Stimulated activated naive B cell treated with anti-CD40 and anti-IgM and Interleukin-4, amounts not matched to agents 10 μg/mL and 1 μg/mL and 100 μg/mL, for 72 hours (primary cell): ENCODE measurements around the gene PNPT1.
"Not testable (repeated sequence)": the region's sequence is repeated elsewhere in the genome, so short reads cannot be mapped to it uniquely, and the experiment has no call there.

ENCODE experiments used
- ATAC-seq, 2 donors: fragments of 150-1000 bp; cut with Tn5 transposase; replicated peaks; 2 replicates each; pipeline ENCODE4 v1.10.0; 2021; ENCODE audit warnings: moderate library complexity in 1 of 2
- DNase-seq: peaks from one replicate; pipeline ENCODE4 v3.0.0; 2021
- H3K27ac Mint-ChIP-seq: one replicate; pipeline ENCODE4 v1.8.0; 2022; ENCODE audit warnings: mild to moderate bottlenecking, mixed read lengths
- H3K27me3 Mint-ChIP-seq, 2 donors: one replicate each; pipeline ENCODE4 v1.8.0; 2022; ENCODE audit warnings: mixed read lengths in 2 of 2
- H3K36me3 Mint-ChIP-seq, 2 donors: one replicate each; pipeline ENCODE4 v1.8.0; 2022; ENCODE audit warnings: mixed read lengths in 2 of 2, mild to moderate bottlenecking in 1 of 2
- H3K4me1 Mint-ChIP-seq, 2 donors: one replicate each; pipeline ENCODE4 v1.8.0; 2022; ENCODE audit warnings: mixed read lengths in 2 of 2, mild to moderate bottlenecking in 1 of 2
- H3K4me3 Mint-ChIP-seq, 2 donors: one replicate each; pipeline ENCODE4 v1.8.0; 2022; ENCODE audit warnings: mild to moderate bottlenecking in 2 of 2, mixed read lengths in 2 of 2, moderate library complexity in 1 of 2
- H3K9me3 Mint-ChIP-seq, 2 donors: one replicate each; pipeline ENCODE4 v1.8.0; 2022; ENCODE audit warnings: mixed read lengths in 2 of 2, mild to moderate bottlenecking in 1 of 2

The PNPT1 gene

GRCh38 chr2:55598056-55598795, 95.4 kb downstream of the PNPT1 start:
- no peak overlapping the region for H3K4me3 Mint-ChIP-seq
- DNase-seq (no peak), ATAC-seq (no peak)
- H3K27ac Mint-ChIP-seq: no peak overlapping the region
- peaks cover 27 to 47% of the 10 kb centered on the region in 2 donors for H3K36me3 Mint-ChIP-seq
- H3K9me3 Mint-ChIP-seq: no peaks in the 10 kb centered on the region
- no peaks in the 10 kb centered on the region for H3K27me3 Mint-ChIP-seq
- peaks cover 6 to 13% of the 10 kb centered on the region in 2 donors for H3K4me1 Mint-ChIP-seq

- H3K4me3 Mint-ChIP-seq, DNase-seq, H3K27me3 Mint-ChIP-seq, ATAC-seq, H3K9me3 Mint-ChIP-seq, H3K27ac Mint-ChIP-seq: not testable (repeated sequence)
- H3K36me3 Mint-ChIP-seq: peaks cover 21 to 36% of the 10 kb centered on the region in 2 donors
- H3K4me1 Mint-ChIP-seq: peaks cover 3 to 13% of the 10 kb centered on the region in 2 donors
Measured at GRCh38 chr2:55596795-55597194, 96.8 kb downstream of the PNPT1 start.

DNA sequence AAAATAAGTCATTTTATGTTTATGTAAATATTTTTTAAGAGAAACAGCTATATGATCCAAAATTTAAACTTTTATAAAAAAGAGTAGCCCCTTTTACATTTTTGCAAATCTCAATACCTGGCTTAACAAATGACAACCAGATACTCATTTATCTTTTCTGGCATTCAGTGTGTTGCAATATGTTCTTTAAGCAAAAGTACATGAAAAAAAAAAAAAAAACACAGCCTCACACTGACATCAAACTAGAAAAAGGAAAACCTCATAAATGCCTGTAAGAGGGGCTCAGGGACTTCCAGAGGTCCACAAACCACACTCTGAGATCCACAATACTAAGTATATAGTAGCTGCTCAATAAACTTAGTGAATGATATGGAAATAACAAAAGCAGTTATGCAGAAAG, 98.1 kb downstream of the PNPT1 start:
- Mint-ChIP-seq H3K36me3 (peaks cover 23 to 34% of the 10 kb centered on the region in 2 donors), H3K27me3 (no peaks in the 10 kb centered on the region), H3K27ac (no peak overlapping the region), H3K9me3 (no peaks in the 10 kb centered on the region), H3K4me3 (no peak overlapping the region), H3K4me1 (peaks cover 3 to 20% of the 10 kb centered on the region in 2 donors)
- DNase-seq (no peak), ATAC-seq (no peak)

DNA sequence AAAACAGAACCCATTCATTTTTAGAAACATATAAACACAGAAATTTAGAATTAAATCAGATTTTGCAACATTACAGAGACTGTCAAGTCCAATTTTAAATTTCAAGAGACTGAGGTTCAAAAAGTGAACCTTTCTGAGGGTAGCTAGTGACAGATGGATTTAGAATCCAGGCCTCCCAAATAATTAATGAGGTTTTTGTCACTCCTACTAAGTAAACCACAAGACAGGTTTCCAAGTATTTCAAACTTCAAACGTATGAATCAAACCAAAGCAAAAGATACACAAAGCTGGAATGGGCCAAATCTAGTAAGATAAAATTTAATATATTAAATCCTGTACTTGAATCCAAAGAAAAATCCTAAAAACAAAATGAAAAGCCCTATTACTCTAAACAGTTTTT, 101.5 kb downstream of the PNPT1 start:
- DNase-seq: no peak
- no peaks in the 10 kb centered on the region for H3K27me3 Mint-ChIP-seq
- peaks cover 1 to 12% of the 10 kb centered on the region in 2 donors for H3K4me1 Mint-ChIP-seq
- H3K36me3 Mint-ChIP-seq: peaks cover 10 to 16% of the 10 kb centered on the region in 2 donors
- no peaks in the 10 kb centered on the region for H3K9me3 Mint-ChIP-seq
- H3K4me3 Mint-ChIP-seq: no peak overlapping the region
- no peak for ATAC-seq
- H3K27ac Mint-ChIP-seq: no peak overlapping the region

DNA sequence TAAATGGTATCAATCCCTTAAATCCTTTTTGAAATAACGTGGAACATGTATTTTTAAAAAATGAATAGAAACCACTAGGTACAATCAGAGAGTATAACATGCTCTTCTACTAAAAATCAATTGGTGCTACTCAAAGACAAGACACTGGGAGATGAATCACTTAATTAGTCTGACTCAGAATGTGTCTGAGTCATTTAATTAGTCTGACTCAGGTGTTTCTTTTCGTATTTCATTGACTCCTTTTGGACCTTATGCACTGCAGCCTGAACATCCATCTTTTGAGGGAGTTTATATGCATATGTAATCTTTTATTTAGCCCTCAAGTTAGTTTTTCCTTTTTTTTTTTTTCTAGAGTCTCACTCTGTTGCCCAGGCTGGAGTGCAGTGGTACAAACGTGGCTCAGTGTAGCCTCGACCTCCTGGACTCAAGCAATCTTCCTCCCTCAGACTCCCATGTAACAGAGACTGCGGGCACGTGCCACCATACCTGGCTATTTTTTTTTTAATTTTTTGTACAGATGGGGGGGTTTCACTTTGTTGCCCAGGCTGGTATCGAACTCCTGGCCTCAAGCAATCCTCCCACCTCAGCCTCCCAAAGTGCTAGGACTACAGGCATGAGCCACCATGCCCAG, 102.7 kb downstream of the PNPT1 start:
- DNase-seq (no peak), ATAC-seq (peak; percentile 77 to 85)
- Mint-ChIP-seq H3K9me3 (no peaks in the 10 kb centered on the region), H3K27ac (no peak overlapping the region), H3K36me3 (peaks cover 4 to 12% of the 10 kb centered on the region in 2 donors), H3K4me3 (no peak overlapping the region), H3K4me1 (peaks cover 1 to 12% of the 10 kb centered on the region in 2 donors), H3K27me3 (no peaks in the 10 kb centered on the region)

- Mint-ChIP-seq H3K4me1 (peaks cover 4 to 19% of the 10 kb centered on the region in 2 donors), H3K36me3 (peaks cover 12 to 21% of the 10 kb centered on the region in 2 donors), H3K27ac (peak overlapping the region; percentile 31), H3K27me3 (no peaks in the 10 kb centered on the region), H3K9me3 (no peaks in the 10 kb centered on the region), H3K4me3 (no peak overlapping the region)
- no peak for ATAC-seq
- no peak for DNase-seq
Measured at GRCh38 chr2:55585451-55586080, 108.1 kb downstream of the PNPT1 start.
